ENCODE results near the gene LRRK1.

DNA sequence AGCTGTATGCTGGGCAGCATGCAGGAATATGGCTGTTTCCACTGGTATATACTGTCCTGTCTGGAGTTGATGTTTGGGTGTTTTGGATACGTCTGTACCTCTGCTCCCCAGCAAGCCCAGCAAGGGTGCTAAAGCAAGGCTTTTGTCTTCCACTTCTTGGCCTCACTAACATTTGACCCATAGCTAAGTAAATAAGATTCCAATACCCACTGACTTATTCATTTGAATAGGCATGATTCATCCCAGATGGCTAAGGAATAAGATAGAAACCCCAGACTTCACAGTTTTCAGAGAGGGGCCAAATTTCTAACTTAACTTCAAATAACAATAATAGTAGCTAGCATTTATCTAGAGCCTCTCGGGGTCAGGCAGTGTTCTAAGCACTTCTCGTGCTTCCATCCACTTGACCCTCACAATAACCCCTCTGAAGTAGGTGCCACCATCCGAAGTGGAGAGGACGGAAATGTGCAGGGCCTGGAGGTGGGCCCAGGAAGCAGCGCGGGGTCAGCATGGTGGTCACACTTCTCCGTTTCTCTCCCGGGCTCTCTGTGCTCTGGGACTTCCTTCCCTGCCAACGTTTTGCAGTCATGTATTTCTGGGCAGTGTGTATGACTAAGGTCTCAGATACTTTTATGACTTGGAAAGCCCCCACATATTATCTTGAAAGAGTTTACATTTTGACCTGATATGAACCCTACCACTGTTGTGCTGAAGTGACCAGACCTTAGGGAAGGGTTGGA lies 39.3 kb downstream of the LRRK1 start:
- TF ChIP-seq CTCF (conservative IDR thresholded peaks at IDR 0.05) = no peak
- TF ChIP-seq ZFX (IDR thresholded peaks at IDR 0.05) = no peak

Data from C4-2B (cell line).